ENCODE results near the gene GTF2IRD1. TPM values are rescaled to one million over a fixed set of nuclear protein-coding genes. Genes with fewer than 3 reads are reported as not detected.
"Not testable (repeated sequence)": the region's sequence is repeated elsewhere in the genome, so short reads cannot be mapped to it uniquely, and the experiment has no call there.

The GTF2IRD1 gene
- total and polyA plus RNA-seq, 2 experiments from 2014 or later = 28.7 to 37.1 TPM

DNA sequence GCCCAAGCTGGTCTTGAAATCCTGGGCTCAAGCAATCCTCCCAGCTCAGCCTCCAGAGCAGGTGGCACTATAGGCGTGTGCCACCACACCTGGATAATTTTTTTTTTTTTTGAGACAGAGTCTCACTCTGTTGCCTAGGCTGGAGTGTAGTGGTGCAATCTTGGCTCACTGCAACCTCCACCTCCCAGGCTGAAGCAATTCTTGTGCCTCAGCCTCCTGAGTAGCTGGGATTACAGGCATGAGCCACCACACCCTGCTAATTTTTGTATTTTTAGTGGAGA lies 16.5 kb upstream of the GTF2IRD1 start:
- ATAC-seq; H3K4me1 Mint-ChIP-seq; H3F3A ChIP-seq (replicated peaks; ENCODE audit: low read depth); H3K27me3 Mint-ChIP-seq (ENCODE audit: insufficient read depth, low read depth, poor library complexity); H3K36me3 Mint-ChIP-seq (ENCODE audit: low read depth); H3K4me3 ChIP-seq; H3K9me2 ChIP-seq (ENCODE audit: insufficient read depth); DNase-seq (ENCODE audit: low spot score); H3K27ac Mint-ChIP-seq; H3K27ac ChIP-seq (ENCODE audit: low read depth); H3K4me2 ChIP-seq; H3K79me2 ChIP-seq (replicated peaks; ENCODE audit: insufficient read depth); H3K4me3 Mint-ChIP-seq; H2AFZ ChIP-seq; H3K36me3 ChIP-seq (ENCODE audit: insufficient read depth); H4K20me1 ChIP-seq (replicated peaks; ENCODE audit: insufficient read depth); H3K4me1 ChIP-seq (ENCODE audit: insufficient read depth); H3K27me3 ChIP-seq (ENCODE audit: insufficient read depth): not testable (repeated sequence)
- H3K9me3 Mint-ChIP-seq = peaks cover 16% of the 10 kb centered on the region

DNA sequence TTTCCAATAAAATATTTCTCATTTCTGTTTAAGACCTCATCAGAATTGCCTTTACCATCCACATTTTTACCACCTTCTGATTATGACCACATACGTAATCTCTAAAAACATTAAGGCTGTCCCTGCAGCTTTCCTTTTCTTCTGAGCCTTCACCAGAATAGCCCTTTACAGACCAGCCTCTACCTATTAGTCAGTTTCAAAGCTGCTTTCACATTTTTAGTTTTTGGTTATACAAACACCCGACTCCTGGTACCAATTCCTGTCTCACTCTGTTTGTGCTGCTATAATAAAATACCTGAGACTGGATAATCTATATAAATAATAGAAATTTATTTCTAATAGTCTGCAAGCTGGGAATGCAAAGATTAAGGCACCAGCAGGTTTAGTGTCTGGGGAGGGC lies 15.4 kb upstream of the GTF2IRD1 start:
- Histone ChIP-seq H2AFZ (no peak overlapping the region), H3K4me1 (ENCODE audit: insufficient read depth) (no peaks in the 10 kb centered on the region), H4K20me1 (replicated peaks; ENCODE audit: insufficient read depth) (no peaks in the 10 kb centered on the region), H3K27me3 (ENCODE audit: insufficient read depth) (no peaks in the 10 kb centered on the region), H3K27ac (ENCODE audit: low read depth) (no peak overlapping the region), H3K4me3 (no peak overlapping the region), H3K9me2 (ENCODE audit: insufficient read depth) (no peaks in the 10 kb centered on the region), H3K4me2 (no peak overlapping the region), H3K36me3 (ENCODE audit: insufficient read depth) (no peaks in the 10 kb centered on the region; the same call in 1 of the 2 replicates), H3K79me2 (replicated peaks; ENCODE audit: insufficient read depth) (no peaks in the 10 kb centered on the region), H3F3A (replicated peaks; ENCODE audit: low read depth) (no peaks in the 10 kb centered on the region)
- peaks cover 2% of the 10 kb centered on the region; the same call in 2 of the 3 replicates for H3K4me1 Mint-ChIP-seq
- no peak overlapping the region for H3K27ac Mint-ChIP-seq
- peaks cover 16% of the 10 kb centered on the region for H3K9me3 Mint-ChIP-seq
- no peak overlapping the region for H3K4me3 Mint-ChIP-seq
- TF ChIP-seq NANOG (IDR thresholded peaks at IDR 0.05; ENCODE audit: borderline replicate concordance) (no peak), ZNF331 (CRISPR knock-in tag; IDR thresholded peaks at IDR 0.05; ENCODE audit: low read depth) (no peak), POLR2AphosphoS5 (IDR thresholded peaks at IDR 0.05; ENCODE audit: low read depth) (no peak), ZNF114 (CRISPR knock-in tag; IDR thresholded peaks at IDR 0.05) (no peak), STAT1 (IDR thresholded peaks at IDR 0.05; ENCODE audit: unreplicated experiment) (no peak), JUNB (IDR thresholded peaks at IDR 0.05; ENCODE audit: unreplicated experiment) (no peak), EZH2 (IDR thresholded peaks at IDR 0.05; ENCODE audit: low read depth, unreplicated experiment) (no peak)
- TF ChIP-seq, protein P1, sequence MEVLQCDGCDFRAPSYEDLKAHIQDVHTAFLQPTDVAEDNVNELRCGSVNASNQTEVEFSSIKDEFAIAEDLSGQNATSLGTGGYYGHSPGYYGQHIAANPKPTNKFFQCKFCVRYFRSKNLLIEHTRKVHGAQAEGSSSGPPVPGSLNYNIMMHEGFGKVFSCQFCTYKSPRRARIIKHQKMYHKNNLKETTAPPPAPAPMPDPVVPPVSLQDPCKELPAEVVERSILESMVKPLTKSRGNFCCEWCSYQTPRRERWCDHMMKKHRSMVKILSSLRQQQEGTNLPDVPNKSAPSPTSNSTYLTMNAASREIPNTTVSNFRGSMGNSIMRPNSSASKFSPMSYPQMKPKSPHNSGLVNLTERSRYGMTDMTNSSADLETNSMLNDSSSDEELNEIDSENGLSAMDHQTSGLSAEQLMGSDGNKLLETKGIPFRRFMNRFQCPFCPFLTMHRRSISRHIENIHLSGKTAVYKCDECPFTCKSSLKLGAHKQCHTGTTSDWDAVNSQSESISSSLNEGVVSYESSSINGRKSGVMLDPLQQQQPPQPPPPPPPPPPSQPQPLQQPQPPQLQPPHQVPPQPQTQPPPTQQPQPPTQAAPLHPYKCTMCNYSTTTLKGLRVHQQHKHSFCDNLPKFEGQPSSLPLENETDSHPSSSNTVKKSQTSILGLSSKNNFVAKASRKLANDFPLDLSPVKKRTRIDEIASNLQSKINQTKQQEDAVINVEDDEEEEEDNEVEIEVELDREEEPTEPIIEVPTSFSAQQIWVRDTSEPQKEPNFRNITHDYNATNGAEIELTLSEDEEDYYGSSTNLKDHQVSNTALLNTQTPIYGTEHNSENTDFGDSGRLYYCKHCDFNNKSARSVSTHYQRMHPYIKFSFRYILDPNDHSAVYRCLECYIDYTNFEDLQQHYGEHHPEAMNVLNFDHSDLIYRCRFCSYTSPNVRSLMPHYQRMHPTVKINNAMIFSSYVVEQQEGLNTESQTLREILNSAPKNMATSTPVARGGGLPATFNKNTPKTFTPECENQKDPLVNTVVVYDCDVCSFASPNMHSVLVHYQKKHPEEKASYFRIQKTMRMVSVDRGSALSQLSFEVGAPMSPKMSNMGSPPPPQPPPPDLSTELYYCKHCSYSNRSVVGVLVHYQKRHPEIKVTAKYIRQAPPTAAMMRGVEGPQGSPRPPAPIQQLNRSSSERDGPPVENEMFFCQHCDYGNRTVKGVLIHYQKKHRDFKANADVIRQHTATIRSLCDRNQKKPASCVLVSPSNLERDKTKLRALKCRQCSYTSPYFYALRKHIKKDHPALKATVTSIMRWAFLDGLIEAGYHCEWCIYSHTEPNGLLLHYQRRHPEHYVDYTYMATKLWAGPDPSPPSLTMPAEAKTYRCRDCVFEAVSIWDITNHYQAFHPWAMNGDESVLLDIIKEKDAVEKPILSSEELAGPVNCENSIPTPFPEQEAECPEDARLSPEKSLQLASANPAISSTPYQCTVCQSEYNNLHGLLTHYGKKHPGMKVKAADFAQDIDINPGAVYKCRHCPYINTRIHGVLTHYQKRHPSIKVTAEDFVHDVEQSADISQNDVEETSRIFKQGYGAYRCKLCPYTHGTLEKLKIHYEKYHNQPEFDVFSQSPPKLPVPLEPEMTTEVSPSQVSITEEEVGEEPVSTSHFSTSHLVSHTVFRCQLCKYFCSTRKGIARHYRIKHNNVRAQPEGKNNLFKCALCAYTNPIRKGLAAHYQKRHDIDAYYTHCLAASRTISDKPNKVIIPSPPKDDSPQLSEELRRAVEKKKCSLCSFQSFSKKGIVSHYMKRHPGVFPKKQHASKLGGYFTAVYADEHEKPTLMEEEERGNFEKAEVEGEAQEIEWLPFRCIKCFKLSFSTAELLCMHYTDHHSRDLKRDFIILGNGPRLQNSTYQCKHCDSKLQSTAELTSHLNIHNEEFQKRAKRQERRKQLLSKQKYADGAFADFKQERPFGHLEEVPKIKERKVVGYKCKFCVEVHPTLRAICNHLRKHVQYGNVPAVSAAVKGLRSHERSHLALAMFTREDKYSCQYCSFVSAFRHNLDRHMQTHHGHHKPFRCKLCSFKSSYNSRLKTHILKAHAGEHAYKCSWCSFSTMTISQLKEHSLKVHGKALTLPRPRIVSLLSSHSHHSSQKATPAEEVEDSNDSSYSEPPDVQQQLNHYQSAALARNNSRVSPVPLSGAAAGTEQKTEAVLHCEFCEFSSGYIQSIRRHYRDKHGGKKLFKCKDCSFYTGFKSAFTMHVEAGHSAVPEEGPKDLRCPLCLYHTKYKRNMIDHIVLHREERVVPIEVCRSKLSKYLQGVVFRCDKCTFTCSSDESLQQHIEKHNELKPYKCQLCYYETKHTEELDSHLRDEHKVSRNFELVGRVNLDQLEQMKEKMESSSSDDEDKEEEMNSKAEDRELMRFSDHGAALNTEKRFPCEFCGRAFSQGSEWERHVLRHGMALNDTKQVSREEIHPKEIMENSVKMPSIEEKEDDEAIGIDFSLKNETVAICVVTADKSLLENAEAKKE (CRISPR knock-in tag; IDR thresholded peaks at IDR 0.05) = no peak
- TF ChIP-seq, protein P2, sequence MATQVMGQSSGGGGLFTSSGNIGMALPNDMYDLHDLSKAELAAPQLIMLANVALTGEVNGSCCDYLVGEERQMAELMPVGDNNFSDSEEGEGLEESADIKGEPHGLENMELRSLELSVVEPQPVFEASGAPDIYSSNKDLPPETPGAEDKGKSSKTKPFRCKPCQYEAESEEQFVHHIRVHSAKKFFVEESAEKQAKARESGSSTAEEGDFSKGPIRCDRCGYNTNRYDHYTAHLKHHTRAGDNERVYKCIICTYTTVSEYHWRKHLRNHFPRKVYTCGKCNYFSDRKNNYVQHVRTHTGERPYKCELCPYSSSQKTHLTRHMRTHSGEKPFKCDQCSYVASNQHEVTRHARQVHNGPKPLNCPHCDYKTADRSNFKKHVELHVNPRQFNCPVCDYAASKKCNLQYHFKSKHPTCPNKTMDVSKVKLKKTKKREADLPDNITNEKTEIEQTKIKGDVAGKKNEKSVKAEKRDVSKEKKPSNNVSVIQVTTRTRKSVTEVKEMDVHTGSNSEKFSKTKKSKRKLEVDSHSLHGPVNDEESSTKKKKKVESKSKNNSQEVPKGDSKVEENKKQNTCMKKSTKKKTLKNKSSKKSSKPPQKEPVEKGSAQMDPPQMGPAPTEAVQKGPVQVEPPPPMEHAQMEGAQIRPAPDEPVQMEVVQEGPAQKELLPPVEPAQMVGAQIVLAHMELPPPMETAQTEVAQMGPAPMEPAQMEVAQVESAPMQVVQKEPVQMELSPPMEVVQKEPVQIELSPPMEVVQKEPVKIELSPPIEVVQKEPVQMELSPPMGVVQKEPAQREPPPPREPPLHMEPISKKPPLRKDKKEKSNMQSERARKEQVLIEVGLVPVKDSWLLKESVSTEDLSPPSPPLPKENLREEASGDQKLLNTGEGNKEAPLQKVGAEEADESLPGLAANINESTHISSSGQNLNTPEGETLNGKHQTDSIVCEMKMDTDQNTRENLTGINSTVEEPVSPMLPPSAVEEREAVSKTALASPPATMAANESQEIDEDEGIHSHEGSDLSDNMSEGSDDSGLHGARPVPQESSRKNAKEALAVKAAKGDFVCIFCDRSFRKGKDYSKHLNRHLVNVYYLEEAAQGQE (IDR thresholded peaks at IDR 0.05; ENCODE audit: unreplicated experiment) = no peak
- TF ChIP-seq, protein P3, sequence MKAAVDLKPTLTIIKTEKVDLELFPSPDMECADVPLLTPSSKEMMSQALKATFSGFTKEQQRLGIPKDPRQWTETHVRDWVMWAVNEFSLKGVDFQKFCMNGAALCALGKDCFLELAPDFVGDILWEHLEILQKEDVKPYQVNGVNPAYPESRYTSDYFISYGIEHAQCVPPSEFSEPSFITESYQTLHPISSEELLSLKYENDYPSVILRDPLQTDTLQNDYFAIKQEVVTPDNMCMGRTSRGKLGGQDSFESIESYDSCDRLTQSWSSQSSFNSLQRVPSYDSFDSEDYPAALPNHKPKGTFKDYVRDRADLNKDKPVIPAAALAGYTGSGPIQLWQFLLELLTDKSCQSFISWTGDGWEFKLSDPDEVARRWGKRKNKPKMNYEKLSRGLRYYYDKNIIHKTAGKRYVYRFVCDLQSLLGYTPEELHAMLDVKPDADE (IDR thresholded peaks at IDR 0.05) = no peak
- ATAC-seq (no peak), DNase-seq (ENCODE audit: low spot score) (no peak)
- peaks cover 7% of the 10 kb centered on the region for H3K36me3 Mint-ChIP-seq (ENCODE audit: low read depth)
- H3K27me3 Mint-ChIP-seq (ENCODE audit: insufficient read depth, low read depth, poor library complexity) = peaks cover under 1% of the 10 kb centered on the region
